ENCODE measurements around the gene FMN2.

FMN2 gene

DNA sequence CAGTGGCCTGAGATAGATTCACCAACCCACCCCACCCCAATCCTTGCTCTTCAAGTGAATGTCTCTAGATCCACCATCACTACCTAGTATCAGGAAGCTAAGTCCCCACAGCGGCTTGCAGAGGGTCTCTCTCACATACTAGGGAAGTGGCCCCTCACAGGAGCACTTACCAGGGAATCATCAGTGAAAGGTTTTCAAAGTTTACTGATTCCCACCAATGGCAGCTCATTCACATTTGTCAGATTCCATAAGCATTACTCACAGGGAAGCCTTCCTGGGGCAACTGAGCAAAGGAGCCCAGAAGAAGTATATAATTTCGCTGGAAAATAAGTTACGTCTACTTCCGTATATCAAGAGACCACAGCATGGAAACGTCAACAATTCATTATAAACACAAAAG is 399.5 kb downstream of the FMN2 start:
- TF ChIP-seq, protein P1, sequence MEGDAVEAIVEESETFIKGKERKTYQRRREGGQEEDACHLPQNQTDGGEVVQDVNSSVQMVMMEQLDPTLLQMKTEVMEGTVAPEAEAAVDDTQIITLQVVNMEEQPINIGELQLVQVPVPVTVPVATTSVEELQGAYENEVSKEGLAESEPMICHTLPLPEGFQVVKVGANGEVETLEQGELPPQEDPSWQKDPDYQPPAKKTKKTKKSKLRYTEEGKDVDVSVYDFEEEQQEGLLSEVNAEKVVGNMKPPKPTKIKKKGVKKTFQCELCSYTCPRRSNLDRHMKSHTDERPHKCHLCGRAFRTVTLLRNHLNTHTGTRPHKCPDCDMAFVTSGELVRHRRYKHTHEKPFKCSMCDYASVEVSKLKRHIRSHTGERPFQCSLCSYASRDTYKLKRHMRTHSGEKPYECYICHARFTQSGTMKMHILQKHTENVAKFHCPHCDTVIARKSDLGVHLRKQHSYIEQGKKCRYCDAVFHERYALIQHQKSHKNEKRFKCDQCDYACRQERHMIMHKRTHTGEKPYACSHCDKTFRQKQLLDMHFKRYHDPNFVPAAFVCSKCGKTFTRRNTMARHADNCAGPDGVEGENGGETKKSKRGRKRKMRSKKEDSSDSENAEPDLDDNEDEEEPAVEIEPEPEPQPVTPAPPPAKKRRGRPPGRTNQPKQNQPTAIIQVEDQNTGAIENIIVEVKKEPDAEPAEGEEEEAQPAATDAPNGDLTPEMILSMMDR (conservative IDR thresholded peaks at IDR 0.05; ENCODE audit: control insufficient read depth, insufficient read depth, low read depth, low read length): no peak
- no peak overlapping the region for H3K4me3 ChIP-seq (ENCODE audit: control insufficient read depth, low read depth, low read length)
- peak; percentile 23 for DNase-seq (ENCODE audit: low read depth)

DNA sequence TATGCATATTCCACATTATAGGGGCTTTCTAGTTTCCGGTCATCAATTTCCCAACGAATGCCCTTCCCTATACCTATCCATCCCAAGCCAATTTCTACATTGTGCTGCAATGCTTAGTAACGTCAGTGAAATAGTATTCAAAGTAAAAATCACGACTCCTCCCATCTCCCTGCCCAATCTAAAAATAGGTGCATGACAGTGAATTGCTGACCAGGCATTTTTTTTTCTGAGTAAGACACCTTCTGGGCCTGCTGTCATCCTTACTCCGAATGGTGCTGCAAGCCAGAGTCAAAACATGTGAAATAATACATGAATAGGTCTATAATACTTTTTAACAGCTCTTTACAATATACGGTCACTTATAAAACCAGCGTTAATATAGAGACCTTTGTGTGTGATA is 400.1 kb downstream of the FMN2 start:
- DNase-seq (ENCODE audit: low read depth): no peak
- TF ChIP-seq, protein P1 (conservative IDR thresholded peaks at IDR 0.05; ENCODE audit: control insufficient read depth, insufficient read depth, low read depth, low read length): no peak
- H3K4me3 ChIP-seq (ENCODE audit: control insufficient read depth, low read depth, low read length): no peak overlapping the region

GRCh38 chr1:240492832-240493440 is 401.3 kb downstream of the FMN2 start:
- peak; percentile 40 for DNase-seq (ENCODE audit: low read depth)
- TF ChIP-seq, protein P1 (conservative IDR thresholded peaks at IDR 0.05; ENCODE audit: control insufficient read depth, insufficient read depth, low read depth, low read length): peak; percentile 18
- no peak overlapping the region for H3K4me3 ChIP-seq (ENCODE audit: control insufficient read depth, low read depth, low read length)

GRCh38 chr1:240495601-240496000 is 403.9 kb downstream of the FMN2 start:
- H3K4me3 ChIP-seq (ENCODE audit: control insufficient read depth, low read depth, low read length): no peak overlapping the region
- DNase-seq (ENCODE audit: low read depth): no peak
- TF ChIP-seq, protein P1 (conservative IDR thresholded peaks at IDR 0.05; ENCODE audit: control insufficient read depth, insufficient read depth, low read depth, low read length): no peak

GRCh38 chr1:240496356-240496755 is 404.7 kb downstream of the FMN2 start:
- no peak overlapping the region for H3K4me3 ChIP-seq (ENCODE audit: control insufficient read depth, low read depth, low read length)
- TF ChIP-seq, protein P1 (conservative IDR thresholded peaks at IDR 0.05; ENCODE audit: control insufficient read depth, insufficient read depth, low read depth, low read length): no peak
- DNase-seq (ENCODE audit: low read depth): no peak

GRCh38 chr1:240496941-240497340 is 405.3 kb downstream of the FMN2 start:
- no peak for DNase-seq (ENCODE audit: low read depth)
- TF ChIP-seq, protein P1 (conservative IDR thresholded peaks at IDR 0.05; ENCODE audit: control insufficient read depth, insufficient read depth, low read depth, low read length): no peak
- H3K4me3 ChIP-seq (ENCODE audit: control insufficient read depth, low read depth, low read length): no peak overlapping the region

GRCh38 chr1:240497908-240498307 is 406.2 kb downstream of the FMN2 start:
- TF ChIP-seq, protein P1 (conservative IDR thresholded peaks at IDR 0.05; ENCODE audit: control insufficient read depth, insufficient read depth, low read depth, low read length): no peak
- no peak overlapping the region for H3K4me3 ChIP-seq (ENCODE audit: control insufficient read depth, low read depth, low read length)
- DNase-seq (ENCODE audit: low read depth): no peak

Measured in fibroblast of mammary gland (primary cell).